DND-41 (cell line): ENCODE data around the gene TMEM239.

Experiments
- ATAC-seq: fragments of 200-7000 bp; cut with Tn5 transposase; 3 replicates; pipeline ENCODE4 v1.9.1; 2021; ENCODE audit warnings: low read depth; ENCODE audit not compliant: insufficient read depth
- DNase-seq: peaks from one replicate; pipeline ENCODE4 v3.0.0-alpha.2; 2020
- H2AFZ ChIP-seq: 2 replicates; pipeline ENCODE4 v1.6.0; 2012; ENCODE audit warnings: low read depth, low read length
- H3K27ac ChIP-seq: 2 replicates; pipeline ENCODE4 v1.5.1; 2012; ENCODE audit warnings: low read length, inconsistent platforms
- H3K27me3 ChIP-seq: fragments of 200-600 bp; sonication (generic); 2 replicates; pipeline ENCODE4 v1.6.0; 2012; ENCODE audit warnings: low read length, mild to moderate bottlenecking, inconsistent platforms; ENCODE audit not compliant: insufficient read depth, poor library complexity
- H3K36me3 ChIP-seq: 2 replicates; pipeline ENCODE4 v1.5.1; 2012; ENCODE audit warnings: low read length, inconsistent platforms; ENCODE audit not compliant: insufficient read depth
- H3K4me1 ChIP-seq: 2 replicates; pipeline ENCODE4 v1.5.1; 2012; ENCODE audit warnings: mild to moderate bottlenecking, low read length; ENCODE audit not compliant: insufficient read depth
- H3K4me2 ChIP-seq: 2 replicates; pipeline ENCODE4 v1.6.0; 2012; ENCODE audit warnings: mild to moderate bottlenecking, moderate library complexity, low read length, inconsistent platforms; ENCODE audit not compliant: insufficient read depth
- H3K4me3 ChIP-seq, 2 experiments: fragments of 200-600 bp in 1 of 2; shearing (Covaris generic) in 1 of 2; 2 replicates each; pipeline ENCODE4 v1.5.1; 2012 to 2016; ENCODE audit warnings: inconsistent platforms in 2 of 2, low read length in 2 of 2, mild to moderate bottlenecking in 2 of 2, low read depth in 1 of 2, moderate library complexity in 1 of 2
- H3K79me2 ChIP-seq: 2 replicates; pipeline ENCODE4 v1.6.0; 2012; ENCODE audit warnings: low read length, inconsistent platforms; ENCODE audit not compliant: insufficient read depth
- H3K9ac ChIP-seq: 2 replicates; pipeline ENCODE4 v1.6.0; 2012; ENCODE audit warnings: low read depth, mild to moderate bottlenecking, inconsistent platforms, low read length, moderate library complexity
- H3K9me3 ChIP-seq: 2 replicates; pipeline ENCODE4 v1.5.1; 2012; ENCODE audit warnings: low read length, moderate library complexity, mild to moderate bottlenecking, inconsistent platforms; ENCODE audit not compliant: insufficient read depth, severe bottlenecking
- H4K20me1 ChIP-seq: 2 replicates; pipeline ENCODE4 v1.6.0; 2012; ENCODE audit warnings: low read length; ENCODE audit not compliant: insufficient read depth
- CTCF ChIP-seq: IDR thresholded peaks from 2 replicates; pipeline ENCODE4 v1.5.1; 2012; ENCODE audit warnings: borderline replicate concordance, low read length, moderate library complexity, mild to moderate bottlenecking; ENCODE audit not compliant: poor library complexity, severe bottlenecking; ENCODE audit errors: extremely low read depth
- EZH2 ChIP-seq: IDR thresholded peaks from 3 replicates; pipeline ENCODE4 v1.6.1; 2012; ENCODE audit warnings: borderline replicate concordance, low read depth, mild to moderate bottlenecking, moderate library complexity, low read length, inconsistent platforms; ENCODE audit not compliant: severe bottlenecking

TMEM239 gene

DNA sequence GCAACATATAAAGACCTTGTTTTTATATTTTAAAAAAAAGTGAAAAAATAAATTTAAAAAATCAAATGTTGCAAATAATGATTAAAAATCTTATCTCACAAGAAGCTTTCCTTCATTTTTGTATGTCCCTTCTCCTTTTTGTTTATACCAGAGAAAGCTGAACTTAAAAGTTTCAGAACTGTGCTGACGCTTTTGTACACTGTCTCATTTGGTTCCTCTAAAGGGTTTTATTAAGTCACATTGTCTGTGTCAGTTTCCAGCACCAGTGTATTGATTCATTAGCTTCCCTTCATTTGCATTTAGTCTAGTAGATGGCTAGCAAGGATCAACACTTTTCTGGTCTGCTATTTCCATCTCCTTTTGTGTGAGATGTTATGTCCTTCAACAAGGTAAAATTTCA is 17.6 kb downstream of the TMEM239 start:
- no peak overlapping the region for H3K9ac ChIP-seq
- TF ChIP-seq CTCF (no peak), EZH2 (no peak)
- H3K4me2 ChIP-seq = no peak overlapping the region
- H3K4me1 ChIP-seq = no peaks in the 10 kb centered on the region
- H2AFZ ChIP-seq = no peak overlapping the region
- ATAC-seq = no peak
- no peak overlapping the region for H3K4me3 ChIP-seq
- no peaks in the 10 kb centered on the region for H3K79me2 ChIP-seq
- H3K9me3 ChIP-seq = no peaks in the 10 kb centered on the region
- no peak overlapping the region for H3K27ac ChIP-seq
- H3K36me3 ChIP-seq = no peaks in the 10 kb centered on the region
- no peak for DNase-seq
- peaks cover 18% of the 10 kb centered on the region for H3K27me3 ChIP-seq
- H4K20me1 ChIP-seq = peaks cover 4% of the 10 kb centered on the region; the same call in 1 of the 2 replicates

DNA sequence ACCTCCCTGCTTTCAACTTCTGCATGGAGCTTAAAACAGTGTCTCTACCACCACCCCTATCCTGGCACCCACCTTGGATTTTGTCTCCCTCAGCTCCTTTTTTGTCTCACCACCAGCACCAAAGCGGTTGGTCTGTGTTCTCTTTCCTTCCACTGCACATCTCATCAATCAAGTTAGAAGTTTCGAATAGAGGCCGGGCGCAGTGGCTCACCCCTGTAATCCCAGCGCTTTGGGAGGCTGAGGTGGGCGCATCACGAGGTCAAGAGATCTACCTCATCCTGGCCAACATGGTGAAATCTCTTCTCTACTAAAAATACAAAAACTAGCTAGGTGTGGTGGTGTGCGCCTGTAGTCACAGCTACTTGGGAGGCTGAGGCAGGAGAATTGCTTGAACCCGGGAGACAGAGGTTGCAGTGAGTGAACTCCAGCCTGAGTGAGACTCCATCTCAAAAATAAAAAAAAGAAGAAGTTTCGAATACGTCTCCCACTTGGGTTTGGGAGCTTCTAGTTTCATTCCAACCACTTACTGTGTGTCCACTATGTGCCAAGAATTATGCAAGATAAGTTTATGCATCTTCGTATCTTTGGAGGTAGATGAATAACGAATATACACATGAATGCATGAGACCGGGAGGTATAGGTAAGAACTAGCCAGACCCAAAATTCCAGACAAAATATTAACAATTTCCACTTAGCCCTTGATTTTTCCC is 18.4 kb downstream of the TMEM239 start:
- TF ChIP-seq EZH2 (no peak), CTCF (no peak)
- Histone ChIP-seq H3K4me1 (peaks cover 2% of the 10 kb centered on the region; the same call in 1 of the 2 replicates), H3K27me3 (peaks cover 15% of the 10 kb centered on the region), H3K9me3 (no peaks in the 10 kb centered on the region), H3K4me3 (no peak overlapping the region), H4K20me1 (peaks cover 4% of the 10 kb centered on the region; the same call in 1 of the 2 replicates), H3K4me2 (no peak overlapping the region), H3K27ac (no peak overlapping the region), H2AFZ (no peak overlapping the region), H3K9ac (no peak overlapping the region), H3K79me2 (no peaks in the 10 kb centered on the region), H3K36me3 (no peaks in the 10 kb centered on the region)
- no peak for ATAC-seq
- no peak for DNase-seq

DNA sequence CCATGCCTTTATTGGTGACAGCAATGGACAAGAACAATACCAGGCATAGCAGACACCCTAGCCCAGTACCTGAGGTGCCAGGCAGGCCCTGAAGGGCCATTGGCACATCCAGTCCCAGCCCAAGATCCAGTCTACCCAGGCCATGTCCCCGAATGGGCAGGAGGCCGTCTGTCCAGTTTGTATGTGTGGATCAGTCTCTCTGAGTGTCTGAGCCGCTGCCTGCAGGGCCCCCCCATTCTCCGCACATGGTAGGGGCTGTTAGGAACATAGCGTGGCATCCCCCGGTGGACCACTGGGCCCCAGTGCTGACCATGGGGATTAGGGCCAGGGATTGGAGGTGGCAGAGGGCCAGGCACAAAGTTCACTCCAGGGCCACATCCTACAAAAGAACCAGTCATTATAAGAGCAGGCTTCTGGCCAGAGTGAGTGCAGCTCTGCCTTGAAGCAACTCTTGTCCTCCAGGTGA is 19.2 kb downstream of the TMEM239 start:
- DNase-seq (no peak), ATAC-seq (no peak)
- Histone ChIP-seq H4K20me1 (no peaks in the 10 kb centered on the region), H3K79me2 (no peaks in the 10 kb centered on the region), H3K4me3 (no peak overlapping the region), H3K36me3 (no peaks in the 10 kb centered on the region), H3K9ac (no peak overlapping the region), H3K4me1 (peaks cover 10% of the 10 kb centered on the region), H3K27me3 (peaks cover 12% of the 10 kb centered on the region), H3K9me3 (no peaks in the 10 kb centered on the region), H3K4me2 (no peak overlapping the region), H2AFZ (no peak overlapping the region), H3K27ac (no peak overlapping the region)
- no peak for TF ChIP-seq EZH2
- TF ChIP-seq CTCF = no peak
